ENCODE results near the gene MC1R. TPM values are rescaled to one million over a fixed set of nuclear protein-coding genes. Genes with fewer than 3 reads are reported as not detected.

The MC1R gene
- total and polyA plus RNA-seq, 2 experiments from 2014 or later: 0.74 to 4.3 TPM

DNA sequence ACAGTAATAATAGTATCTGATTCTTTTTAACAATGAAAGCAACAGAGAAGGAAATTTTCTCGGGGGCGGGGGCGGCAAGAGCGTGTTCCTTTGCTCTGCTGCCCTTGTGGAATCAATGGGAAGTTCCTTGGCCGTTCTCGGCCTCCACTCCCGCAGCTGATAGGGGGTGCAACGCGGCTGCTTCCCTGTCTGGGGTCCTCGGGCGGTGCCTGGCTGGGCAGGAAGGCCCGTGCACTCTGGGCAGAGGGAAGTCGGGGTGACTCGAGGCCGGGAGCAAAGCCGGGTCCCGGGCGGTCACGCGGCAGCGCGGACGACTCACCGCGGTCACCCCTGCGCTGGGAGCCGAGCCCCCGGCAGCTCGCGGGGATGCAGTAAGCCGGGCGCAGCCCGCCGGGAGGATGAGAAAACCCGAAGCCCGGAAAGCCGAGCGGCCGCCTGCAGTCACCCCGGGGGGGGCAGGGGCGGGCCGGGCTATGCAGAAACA lies 7.0 kb downstream of the MC1R start:
- Histone ChIP-seq H3K4me1 (ENCODE audit: insufficient read depth) (peaks cover 25% of the 10 kb centered on the region), H3K79me2 (replicated peaks; ENCODE audit: insufficient read depth) (peaks cover 19% of the 10 kb centered on the region), H2AFZ (no peak overlapping the region; the same call in 1 of the 2 replicates), H4K20me1 (replicated peaks; ENCODE audit: insufficient read depth) (peaks cover 13% of the 10 kb centered on the region; the same call in 1 of the 2 replicates), H3K36me3 (ENCODE audit: insufficient read depth) (no peaks in the 10 kb centered on the region), H3K9me2 (ENCODE audit: insufficient read depth) (no peaks in the 10 kb centered on the region), H3K27me3 (ENCODE audit: insufficient read depth) (peaks cover 16% of the 10 kb centered on the region), H3K27ac (ENCODE audit: low read depth) (no peak overlapping the region), H3K4me2 (peak overlapping the region; percentile 92), H3F3A (replicated peaks; ENCODE audit: low read depth) (0 out of 2 replicates have a peak, but pooled peaks cover 6% of the 10 kb centered on the region), H3K4me3 (peak overlapping the region; percentile 86)
- Mint-ChIP-seq H3K4me3 (peak overlapping the region; percentile 65), H3K27ac (no peak overlapping the region), H3K27me3 (ENCODE audit: insufficient read depth, low read depth, poor library complexity) (peaks cover 29% of the 10 kb centered on the region), H3K4me1 (peaks cover 15% of the 10 kb centered on the region), H3K36me3 (ENCODE audit: low read depth) (no peaks in the 10 kb centered on the region; the same call in 2 of the 3 replicates), H3K9me3 (no peaks in the 10 kb centered on the region; the same call in 2 of the 3 replicates)
- TF ChIP-seq, protein P1, sequence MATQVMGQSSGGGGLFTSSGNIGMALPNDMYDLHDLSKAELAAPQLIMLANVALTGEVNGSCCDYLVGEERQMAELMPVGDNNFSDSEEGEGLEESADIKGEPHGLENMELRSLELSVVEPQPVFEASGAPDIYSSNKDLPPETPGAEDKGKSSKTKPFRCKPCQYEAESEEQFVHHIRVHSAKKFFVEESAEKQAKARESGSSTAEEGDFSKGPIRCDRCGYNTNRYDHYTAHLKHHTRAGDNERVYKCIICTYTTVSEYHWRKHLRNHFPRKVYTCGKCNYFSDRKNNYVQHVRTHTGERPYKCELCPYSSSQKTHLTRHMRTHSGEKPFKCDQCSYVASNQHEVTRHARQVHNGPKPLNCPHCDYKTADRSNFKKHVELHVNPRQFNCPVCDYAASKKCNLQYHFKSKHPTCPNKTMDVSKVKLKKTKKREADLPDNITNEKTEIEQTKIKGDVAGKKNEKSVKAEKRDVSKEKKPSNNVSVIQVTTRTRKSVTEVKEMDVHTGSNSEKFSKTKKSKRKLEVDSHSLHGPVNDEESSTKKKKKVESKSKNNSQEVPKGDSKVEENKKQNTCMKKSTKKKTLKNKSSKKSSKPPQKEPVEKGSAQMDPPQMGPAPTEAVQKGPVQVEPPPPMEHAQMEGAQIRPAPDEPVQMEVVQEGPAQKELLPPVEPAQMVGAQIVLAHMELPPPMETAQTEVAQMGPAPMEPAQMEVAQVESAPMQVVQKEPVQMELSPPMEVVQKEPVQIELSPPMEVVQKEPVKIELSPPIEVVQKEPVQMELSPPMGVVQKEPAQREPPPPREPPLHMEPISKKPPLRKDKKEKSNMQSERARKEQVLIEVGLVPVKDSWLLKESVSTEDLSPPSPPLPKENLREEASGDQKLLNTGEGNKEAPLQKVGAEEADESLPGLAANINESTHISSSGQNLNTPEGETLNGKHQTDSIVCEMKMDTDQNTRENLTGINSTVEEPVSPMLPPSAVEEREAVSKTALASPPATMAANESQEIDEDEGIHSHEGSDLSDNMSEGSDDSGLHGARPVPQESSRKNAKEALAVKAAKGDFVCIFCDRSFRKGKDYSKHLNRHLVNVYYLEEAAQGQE (IDR thresholded peaks at IDR 0.05; ENCODE audit: unreplicated experiment): peak; percentile 17
- no peak for TF ChIP-seq ZNF331 (CRISPR knock-in tag; IDR thresholded peaks at IDR 0.05; ENCODE audit: low read depth)
- ATAC-seq (peak; percentile 2), DNase-seq (ENCODE audit: low spot score) (peak; percentile 64)

DNA sequence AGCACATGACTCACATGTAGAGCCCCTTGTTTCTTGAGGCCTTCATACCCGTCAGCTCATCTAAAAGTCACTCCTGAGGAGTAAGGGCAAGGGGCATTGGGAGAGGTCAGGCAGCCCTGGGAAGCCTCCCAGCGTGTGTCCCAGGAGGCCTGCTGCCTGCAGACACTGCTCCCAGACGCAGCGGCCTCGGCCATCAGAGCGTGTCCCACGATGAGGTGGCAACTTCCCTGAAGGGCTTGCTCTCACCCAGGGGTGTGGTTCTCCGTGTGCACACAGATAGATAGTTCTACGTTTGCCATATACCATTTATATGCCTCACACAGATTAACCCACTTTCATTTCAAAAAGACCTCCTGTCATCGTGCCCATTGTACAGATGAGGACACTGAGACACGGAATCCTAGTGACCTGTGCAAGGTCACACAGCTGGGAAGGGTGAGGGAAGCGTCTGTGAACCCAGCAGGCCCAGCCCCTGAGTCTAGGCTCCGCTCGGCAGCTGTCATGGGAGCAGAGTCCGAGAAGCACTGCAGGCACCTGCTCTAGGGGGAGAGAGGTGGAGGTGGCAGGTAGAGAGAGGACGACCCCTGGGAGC lies 12.7 kb downstream of the MC1R start:
- Histone ChIP-seq H3K27me3 (ENCODE audit: insufficient read depth) (no peaks in the 10 kb centered on the region), H3K9me2 (ENCODE audit: insufficient read depth) (no peaks in the 10 kb centered on the region), H2AFZ (no peak overlapping the region), H3F3A (replicated peaks; ENCODE audit: low read depth) (peaks cover 13% of the 10 kb centered on the region), H4K20me1 (replicated peaks; ENCODE audit: insufficient read depth) (peaks cover 20% of the 10 kb centered on the region), H3K4me1 (ENCODE audit: insufficient read depth) (no peaks in the 10 kb centered on the region), H3K36me3 (ENCODE audit: insufficient read depth) (peaks cover 12% of the 10 kb centered on the region), H3K79me2 (replicated peaks; ENCODE audit: insufficient read depth) (peaks cover 19% of the 10 kb centered on the region), H3K4me3 (no peak overlapping the region), H3K27ac (ENCODE audit: low read depth) (no peak overlapping the region), H3K4me2 (no peak overlapping the region)
- no peak for ATAC-seq
- peaks cover 37% of the 10 kb centered on the region for H3K36me3 Mint-ChIP-seq (ENCODE audit: low read depth)
- no peaks in the 10 kb centered on the region for H3K4me1 Mint-ChIP-seq
- peaks cover 10% of the 10 kb centered on the region for H3K27me3 Mint-ChIP-seq (ENCODE audit: insufficient read depth, low read depth, poor library complexity)
- H3K9me3 Mint-ChIP-seq: no peaks in the 10 kb centered on the region; the same call in 2 of the 3 replicates
- H3K27ac Mint-ChIP-seq: no peak overlapping the region
- no peak overlapping the region for H3K4me3 Mint-ChIP-seq
- no peak for DNase-seq (ENCODE audit: low spot score)
- TF ChIP-seq NANOG (IDR thresholded peaks at IDR 0.05; ENCODE audit: borderline replicate concordance) (no peak), JUNB (IDR thresholded peaks at IDR 0.05; ENCODE audit: unreplicated experiment) (no peak), ZNF331 (CRISPR knock-in tag; IDR thresholded peaks at IDR 0.05; ENCODE audit: low read depth) (no peak), EZH2 (IDR thresholded peaks at IDR 0.05; ENCODE audit: low read depth, unreplicated experiment) (no peak), STAT1 (IDR thresholded peaks at IDR 0.05; ENCODE audit: unreplicated experiment) (no peak), CREB1 (CRISPR knock-in tag; IDR thresholded peaks at IDR 0.05; ENCODE audit: low read depth) (no peak)
- TF ChIP-seq, protein P2, sequence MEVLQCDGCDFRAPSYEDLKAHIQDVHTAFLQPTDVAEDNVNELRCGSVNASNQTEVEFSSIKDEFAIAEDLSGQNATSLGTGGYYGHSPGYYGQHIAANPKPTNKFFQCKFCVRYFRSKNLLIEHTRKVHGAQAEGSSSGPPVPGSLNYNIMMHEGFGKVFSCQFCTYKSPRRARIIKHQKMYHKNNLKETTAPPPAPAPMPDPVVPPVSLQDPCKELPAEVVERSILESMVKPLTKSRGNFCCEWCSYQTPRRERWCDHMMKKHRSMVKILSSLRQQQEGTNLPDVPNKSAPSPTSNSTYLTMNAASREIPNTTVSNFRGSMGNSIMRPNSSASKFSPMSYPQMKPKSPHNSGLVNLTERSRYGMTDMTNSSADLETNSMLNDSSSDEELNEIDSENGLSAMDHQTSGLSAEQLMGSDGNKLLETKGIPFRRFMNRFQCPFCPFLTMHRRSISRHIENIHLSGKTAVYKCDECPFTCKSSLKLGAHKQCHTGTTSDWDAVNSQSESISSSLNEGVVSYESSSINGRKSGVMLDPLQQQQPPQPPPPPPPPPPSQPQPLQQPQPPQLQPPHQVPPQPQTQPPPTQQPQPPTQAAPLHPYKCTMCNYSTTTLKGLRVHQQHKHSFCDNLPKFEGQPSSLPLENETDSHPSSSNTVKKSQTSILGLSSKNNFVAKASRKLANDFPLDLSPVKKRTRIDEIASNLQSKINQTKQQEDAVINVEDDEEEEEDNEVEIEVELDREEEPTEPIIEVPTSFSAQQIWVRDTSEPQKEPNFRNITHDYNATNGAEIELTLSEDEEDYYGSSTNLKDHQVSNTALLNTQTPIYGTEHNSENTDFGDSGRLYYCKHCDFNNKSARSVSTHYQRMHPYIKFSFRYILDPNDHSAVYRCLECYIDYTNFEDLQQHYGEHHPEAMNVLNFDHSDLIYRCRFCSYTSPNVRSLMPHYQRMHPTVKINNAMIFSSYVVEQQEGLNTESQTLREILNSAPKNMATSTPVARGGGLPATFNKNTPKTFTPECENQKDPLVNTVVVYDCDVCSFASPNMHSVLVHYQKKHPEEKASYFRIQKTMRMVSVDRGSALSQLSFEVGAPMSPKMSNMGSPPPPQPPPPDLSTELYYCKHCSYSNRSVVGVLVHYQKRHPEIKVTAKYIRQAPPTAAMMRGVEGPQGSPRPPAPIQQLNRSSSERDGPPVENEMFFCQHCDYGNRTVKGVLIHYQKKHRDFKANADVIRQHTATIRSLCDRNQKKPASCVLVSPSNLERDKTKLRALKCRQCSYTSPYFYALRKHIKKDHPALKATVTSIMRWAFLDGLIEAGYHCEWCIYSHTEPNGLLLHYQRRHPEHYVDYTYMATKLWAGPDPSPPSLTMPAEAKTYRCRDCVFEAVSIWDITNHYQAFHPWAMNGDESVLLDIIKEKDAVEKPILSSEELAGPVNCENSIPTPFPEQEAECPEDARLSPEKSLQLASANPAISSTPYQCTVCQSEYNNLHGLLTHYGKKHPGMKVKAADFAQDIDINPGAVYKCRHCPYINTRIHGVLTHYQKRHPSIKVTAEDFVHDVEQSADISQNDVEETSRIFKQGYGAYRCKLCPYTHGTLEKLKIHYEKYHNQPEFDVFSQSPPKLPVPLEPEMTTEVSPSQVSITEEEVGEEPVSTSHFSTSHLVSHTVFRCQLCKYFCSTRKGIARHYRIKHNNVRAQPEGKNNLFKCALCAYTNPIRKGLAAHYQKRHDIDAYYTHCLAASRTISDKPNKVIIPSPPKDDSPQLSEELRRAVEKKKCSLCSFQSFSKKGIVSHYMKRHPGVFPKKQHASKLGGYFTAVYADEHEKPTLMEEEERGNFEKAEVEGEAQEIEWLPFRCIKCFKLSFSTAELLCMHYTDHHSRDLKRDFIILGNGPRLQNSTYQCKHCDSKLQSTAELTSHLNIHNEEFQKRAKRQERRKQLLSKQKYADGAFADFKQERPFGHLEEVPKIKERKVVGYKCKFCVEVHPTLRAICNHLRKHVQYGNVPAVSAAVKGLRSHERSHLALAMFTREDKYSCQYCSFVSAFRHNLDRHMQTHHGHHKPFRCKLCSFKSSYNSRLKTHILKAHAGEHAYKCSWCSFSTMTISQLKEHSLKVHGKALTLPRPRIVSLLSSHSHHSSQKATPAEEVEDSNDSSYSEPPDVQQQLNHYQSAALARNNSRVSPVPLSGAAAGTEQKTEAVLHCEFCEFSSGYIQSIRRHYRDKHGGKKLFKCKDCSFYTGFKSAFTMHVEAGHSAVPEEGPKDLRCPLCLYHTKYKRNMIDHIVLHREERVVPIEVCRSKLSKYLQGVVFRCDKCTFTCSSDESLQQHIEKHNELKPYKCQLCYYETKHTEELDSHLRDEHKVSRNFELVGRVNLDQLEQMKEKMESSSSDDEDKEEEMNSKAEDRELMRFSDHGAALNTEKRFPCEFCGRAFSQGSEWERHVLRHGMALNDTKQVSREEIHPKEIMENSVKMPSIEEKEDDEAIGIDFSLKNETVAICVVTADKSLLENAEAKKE (CRISPR knock-in tag; IDR thresholded peaks at IDR 0.05): no peak
- TF ChIP-seq, protein P3, sequence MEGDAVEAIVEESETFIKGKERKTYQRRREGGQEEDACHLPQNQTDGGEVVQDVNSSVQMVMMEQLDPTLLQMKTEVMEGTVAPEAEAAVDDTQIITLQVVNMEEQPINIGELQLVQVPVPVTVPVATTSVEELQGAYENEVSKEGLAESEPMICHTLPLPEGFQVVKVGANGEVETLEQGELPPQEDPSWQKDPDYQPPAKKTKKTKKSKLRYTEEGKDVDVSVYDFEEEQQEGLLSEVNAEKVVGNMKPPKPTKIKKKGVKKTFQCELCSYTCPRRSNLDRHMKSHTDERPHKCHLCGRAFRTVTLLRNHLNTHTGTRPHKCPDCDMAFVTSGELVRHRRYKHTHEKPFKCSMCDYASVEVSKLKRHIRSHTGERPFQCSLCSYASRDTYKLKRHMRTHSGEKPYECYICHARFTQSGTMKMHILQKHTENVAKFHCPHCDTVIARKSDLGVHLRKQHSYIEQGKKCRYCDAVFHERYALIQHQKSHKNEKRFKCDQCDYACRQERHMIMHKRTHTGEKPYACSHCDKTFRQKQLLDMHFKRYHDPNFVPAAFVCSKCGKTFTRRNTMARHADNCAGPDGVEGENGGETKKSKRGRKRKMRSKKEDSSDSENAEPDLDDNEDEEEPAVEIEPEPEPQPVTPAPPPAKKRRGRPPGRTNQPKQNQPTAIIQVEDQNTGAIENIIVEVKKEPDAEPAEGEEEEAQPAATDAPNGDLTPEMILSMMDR (conservative IDR thresholded peaks at IDR 0.05; ENCODE audit: low read depth in 2 of 2): no peak

All from GM23338 (cell line).